NCI-H69 (cell line): ENCODE data around the gene EPHA3.
A peak's percentile ranks its signal among the peaks of the same experiment; 100 is the strongest.

Experiments used
- DNase-seq: peaks from one replicate; lab custom pipeline; 2025; lab: John Stamatoyannopoulos, UW

The EPHA3 gene

DNA sequence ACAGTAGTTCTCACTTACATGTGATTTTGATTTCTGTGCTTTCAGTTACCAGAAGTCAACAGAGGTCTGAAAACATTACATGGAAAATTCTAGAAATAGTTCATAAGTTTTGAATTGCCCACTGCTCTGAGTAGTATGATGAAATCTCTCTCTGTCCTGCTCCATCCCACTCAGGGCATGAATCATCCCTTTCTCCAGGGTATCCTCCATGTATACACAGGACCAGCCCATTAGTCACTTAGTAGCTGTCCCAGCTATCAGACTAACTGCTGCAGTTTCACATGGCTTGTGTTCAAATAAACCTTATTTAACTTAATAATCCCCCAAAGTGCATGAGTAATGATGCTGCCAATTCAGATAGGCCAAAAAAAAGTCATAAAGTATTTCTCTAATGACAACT lies 38.6 kb downstream of the EPHA3 start:
- DNase-seq: no peak

DNA sequence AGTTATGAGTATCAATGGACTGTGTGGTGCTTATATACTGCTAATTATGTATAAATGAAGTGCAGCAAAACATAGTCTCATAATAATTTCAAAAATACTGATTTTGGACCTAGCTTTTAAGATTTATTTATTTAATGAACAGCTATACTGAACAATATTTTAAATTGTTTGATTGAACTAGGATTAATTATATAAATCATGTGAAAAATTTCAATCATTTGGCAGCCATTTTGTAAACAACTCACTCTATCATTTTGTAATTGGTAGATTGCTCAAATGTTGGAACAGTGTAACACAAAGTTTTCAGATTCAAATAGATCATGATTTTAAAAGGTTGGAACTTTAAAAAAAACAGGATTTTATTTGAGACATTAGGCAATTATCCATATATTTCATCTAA lies 47.0 kb downstream of the EPHA3 start:
- DNase-seq: no peak

- DNase-seq: no peak
Observed at GRCh38 chr3:89155811-89156210, 48.4 kb downstream of the EPHA3 start.

- no peak for DNase-seq
Observed at GRCh38 chr3:89157575-89157974, 50.2 kb downstream of the EPHA3 start.

GRCh38 chr3:89159605-89160004 lies 52.2 kb downstream of the EPHA3 start:
- no peak for DNase-seq

GRCh38 chr3:89164774-89165173 lies 57.4 kb downstream of the EPHA3 start:
- DNase-seq: no peak

GRCh38 chr3:89165636-89166263 lies 58.3 kb downstream of the EPHA3 start:
- no peak for DNase-seq

GRCh38 chr3:89171687-89172545 lies 64.5 kb downstream of the EPHA3 start:
- no peak for DNase-seq

- no peak for DNase-seq
Observed at GRCh38 chr3:89173546-89173945, 66.1 kb downstream of the EPHA3 start.

GRCh38 chr3:89179355-89180001 lies 72.1 kb downstream of the EPHA3 start:
- DNase-seq: no peak

DNA sequence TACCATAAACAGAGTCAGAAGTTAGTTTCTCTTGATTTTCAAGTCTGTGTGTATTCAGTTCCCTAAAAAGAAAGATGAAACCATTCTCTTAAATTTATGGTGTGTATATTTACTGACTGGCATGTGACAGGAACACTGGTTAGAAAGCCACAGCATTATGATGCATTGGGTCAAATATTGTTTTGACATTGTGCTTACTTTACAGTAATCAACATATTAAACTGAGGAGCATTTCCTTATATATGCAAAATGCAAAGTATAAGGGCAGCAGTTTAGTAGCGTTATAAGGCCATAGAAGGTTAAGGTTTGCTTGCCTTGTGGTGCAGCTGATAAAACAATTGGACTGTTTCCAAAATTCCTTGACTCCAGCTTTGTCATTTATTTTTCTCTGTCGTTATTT lies 72.9 kb downstream of the EPHA3 start:
- DNase-seq: no peak

DNA sequence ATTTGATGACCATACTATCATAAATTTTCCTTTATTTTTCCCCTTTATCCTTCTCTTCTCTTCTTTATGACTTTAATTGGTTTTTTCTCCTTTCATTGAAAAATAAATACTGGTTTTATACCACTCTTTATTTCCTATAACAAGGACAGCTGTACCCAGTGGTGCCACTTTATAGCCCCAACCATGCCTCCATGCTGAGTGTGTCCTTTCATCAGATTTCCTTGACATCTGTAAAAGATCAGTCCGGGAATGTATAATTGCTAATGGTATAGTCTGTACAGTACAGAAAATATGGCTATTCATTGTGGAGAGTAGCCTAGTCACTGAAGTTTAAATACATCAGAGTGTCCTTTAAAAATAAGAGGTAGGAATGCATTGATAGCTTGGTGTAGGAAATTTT lies 74.6 kb downstream of the EPHA3 start:
- DNase-seq: no peak

DNA sequence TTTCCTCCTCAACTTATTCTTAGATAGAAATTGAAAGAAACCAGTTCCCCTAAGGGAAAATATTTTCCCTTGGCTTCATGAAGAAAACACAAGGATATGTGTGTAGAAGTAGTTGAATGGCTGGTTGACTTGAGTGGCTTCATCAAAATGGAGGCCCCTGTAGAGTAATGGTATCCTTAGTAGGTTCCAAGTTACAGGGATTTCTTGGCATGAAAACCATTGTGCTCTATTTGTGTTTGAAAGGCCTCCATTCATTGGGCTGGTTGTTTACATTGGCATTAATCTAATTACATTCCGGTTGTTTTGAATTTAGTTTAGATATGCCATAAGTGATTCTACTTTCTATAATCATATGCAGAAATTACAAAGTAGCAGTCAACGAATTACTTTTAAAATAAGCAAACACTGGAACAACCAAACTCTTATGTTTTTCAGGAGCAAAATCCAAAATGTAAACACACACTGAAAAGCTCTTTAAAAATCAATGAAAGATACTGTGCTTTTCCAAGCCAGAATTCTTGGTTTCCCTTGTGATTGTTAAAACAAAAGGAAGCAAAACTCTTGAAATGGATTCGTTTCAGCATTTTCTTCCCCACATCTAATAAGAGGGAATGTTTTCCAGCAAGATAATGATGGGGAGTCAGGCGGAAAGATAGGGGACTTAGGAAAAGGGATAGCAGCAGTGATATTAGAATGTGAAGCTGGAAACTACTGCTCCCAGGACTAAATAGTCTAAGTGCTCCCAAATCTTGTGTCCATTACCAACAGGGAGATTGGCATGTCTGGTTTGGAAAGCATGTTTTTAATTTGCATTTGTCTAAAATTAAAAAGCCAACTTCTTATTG lies 77.0 kb downstream of the EPHA3 start:
- DNase-seq: no peak

DNA sequence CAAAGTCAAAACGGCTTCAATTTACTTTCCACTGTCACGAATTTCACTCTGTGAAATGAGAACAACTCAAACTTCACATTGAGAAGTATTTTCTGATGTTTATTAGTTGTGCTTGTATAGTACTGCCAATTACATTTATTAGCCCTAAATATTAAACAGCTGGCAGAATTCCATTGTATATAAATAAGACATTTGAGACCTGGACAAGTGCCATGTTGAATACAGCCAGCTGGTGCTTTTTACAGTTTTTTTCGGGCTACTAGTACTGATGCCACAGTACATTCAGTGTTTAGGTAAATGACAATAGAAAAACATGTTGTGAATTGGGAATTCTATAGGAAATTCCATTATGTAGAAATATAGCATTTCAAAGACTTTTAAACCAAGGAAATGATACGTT lies 79.0 kb downstream of the EPHA3 start:
- no peak for DNase-seq

GRCh38 chr3:89198591-89198990 lies 91.2 kb downstream of the EPHA3 start:
- no peak for DNase-seq

DNA sequence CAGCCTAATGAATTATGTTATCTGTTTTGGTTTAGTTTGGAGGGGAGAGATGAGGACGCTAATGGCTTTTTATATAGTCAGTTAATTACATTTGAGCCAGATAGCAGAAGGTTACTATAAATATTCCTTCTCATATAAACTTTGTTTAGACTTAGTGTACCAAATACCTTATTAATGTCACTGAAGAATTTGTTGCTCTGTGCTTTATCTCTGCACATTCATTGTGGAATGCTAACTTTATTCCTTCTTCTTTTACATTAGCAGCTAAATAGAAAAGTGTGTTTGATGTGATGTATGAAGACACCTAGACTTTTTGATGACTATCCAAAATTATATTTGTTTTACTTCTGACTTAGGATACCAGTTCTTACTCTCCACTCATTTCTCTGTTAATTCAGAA lies 105.2 kb downstream of the EPHA3 start:
- DNase-seq: no peak

DNA sequence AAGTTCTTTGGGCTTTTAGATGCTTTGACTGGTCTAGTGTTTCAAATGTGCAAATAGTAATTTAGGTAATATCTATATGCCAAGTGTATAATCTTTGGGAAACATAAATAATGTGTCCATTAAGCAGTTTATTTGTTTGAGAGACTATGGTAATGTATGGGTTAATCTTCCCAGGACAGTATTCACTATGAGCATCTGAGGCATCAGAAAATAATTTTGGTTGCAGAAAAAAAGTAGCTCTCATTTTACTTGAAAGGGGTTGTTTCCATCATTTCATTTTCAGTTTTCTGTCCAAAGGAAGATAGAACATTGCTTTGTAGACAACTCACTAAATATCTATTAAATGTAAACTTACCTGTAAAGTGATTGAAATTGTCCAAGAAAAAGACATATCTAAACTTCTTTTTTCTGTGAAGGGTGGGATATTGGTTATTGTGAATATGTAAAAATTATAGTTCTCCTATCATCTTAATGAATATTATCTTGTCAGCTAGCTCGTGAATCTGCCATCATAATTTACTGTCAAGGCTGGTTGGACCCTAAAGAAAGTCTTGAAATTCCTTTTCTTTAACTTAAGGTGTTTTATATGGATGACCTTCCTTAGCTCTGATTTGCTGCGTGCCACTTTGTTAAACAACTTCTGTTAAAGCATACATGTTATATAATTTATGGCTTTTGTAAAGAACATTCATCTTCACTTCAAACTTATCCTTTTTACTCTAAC lies 108.8 kb downstream of the EPHA3 start:
- DNase-seq: no peak

- DNase-seq: no peak
Observed at GRCh38 chr3:89217148-89217685, 109.8 kb downstream of the EPHA3 start.

- no peak for DNase-seq
Observed at GRCh38 chr3:89221924-89222323, 114.5 kb downstream of the EPHA3 start.

- DNase-seq: peak; percentile 1
Observed at GRCh38 chr3:89223188-89223587, 115.8 kb downstream of the EPHA3 start.

DNA sequence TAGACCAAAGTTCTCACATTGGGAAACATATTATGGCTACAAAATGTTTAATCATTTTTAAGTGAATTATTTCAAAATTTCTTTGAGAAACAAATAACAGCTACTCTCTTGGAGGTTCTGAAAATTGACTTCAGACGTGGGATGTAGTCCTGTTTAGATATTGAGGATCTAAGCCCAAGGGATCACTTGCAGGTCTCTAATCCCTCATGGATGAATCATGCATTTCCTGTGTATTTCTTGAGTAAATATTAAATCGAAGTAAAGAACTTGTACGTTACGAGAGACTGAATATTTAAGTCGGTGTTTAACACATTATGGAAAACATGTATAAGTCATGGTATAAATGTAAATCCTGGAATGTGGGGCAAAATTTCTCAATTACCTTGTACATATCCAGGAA lies 119.8 kb downstream of the EPHA3 start:
- no peak for DNase-seq
